ENCODE results near the gene MTR. TPM values are rescaled to one million over a fixed set of nuclear protein-coding genes. Genes with fewer than 3 reads are reported as not detected.

The MTR gene
- total and polyA plus RNA-seq, 2 experiments from 2014 or later: 17.2 to 25.9 TPM

GRCh38 chr1:236779312-236779711 lies 15.8 kb upstream of the MTR start:
- Histone ChIP-seq H3K9ac (no peak overlapping the region), H3K27me3 (replicated peaks; ENCODE audit: insufficient read depth) (no peaks in the 10 kb centered on the region), H3K4me3 (no peak overlapping the region), H3K9me3 (ENCODE audit: low read depth) (no peaks in the 10 kb centered on the region), H3K27ac (no peak overlapping the region), H3K9me2 (ENCODE audit: insufficient read depth) (no peaks in the 10 kb centered on the region), H3K4me2 (ENCODE audit: unreplicated experiment) (no peak overlapping the region), H4K20me1 (ENCODE audit: insufficient read depth) (no peaks in the 10 kb centered on the region), H3K4me1 (ENCODE audit: insufficient read depth) (no peaks in the 10 kb centered on the region), H3K79me2 (ENCODE audit: insufficient read depth) (no peaks in the 10 kb centered on the region), H2AFZ (no peak overlapping the region), H3F3A (ENCODE audit: insufficient read depth) (no peaks in the 10 kb centered on the region), H3K36me3 (ENCODE audit: low read depth) (no peaks in the 10 kb centered on the region)
- no peak for DNase-seq
- no peak for TF ChIP-seq EZH2phosphoT487 (IDR thresholded peaks at IDR 0.05; ENCODE audit: insufficient read depth, low read depth)
- no peak for TF ChIP-seq EZH2 (IDR thresholded peaks at IDR 0.05; ENCODE audit: insufficient read depth, poor library complexity, severe bottlenecking)
- 12 to 18% methylated on average over 2 of the region's 2 CpGs for WGBS, 2 experiments (ENCODE audit: low coverage in 1 of 2, low lambda C conversion rate in 2 of 2, missing lambda C conversion rate in 2 of 2)
- in situ Hi-C loops (cut with MboI): no loop called here

GRCh38 chr1:236785477-236785876 lies 9.6 kb upstream of the MTR start:
- no peak for TF ChIP-seq EZH2phosphoT487 (IDR thresholded peaks at IDR 0.05; ENCODE audit: insufficient read depth, low read depth)
- no peak for TF ChIP-seq EZH2 (IDR thresholded peaks at IDR 0.05; ENCODE audit: insufficient read depth, poor library complexity, severe bottlenecking)
- DNase-seq: no peak
- Histone ChIP-seq H4K20me1 (ENCODE audit: insufficient read depth) (no peaks in the 10 kb centered on the region), H2AFZ (no peak overlapping the region), H3F3A (ENCODE audit: insufficient read depth) (no peaks in the 10 kb centered on the region), H3K27me3 (replicated peaks; ENCODE audit: insufficient read depth) (no peaks in the 10 kb centered on the region), H3K9me2 (ENCODE audit: insufficient read depth) (no peaks in the 10 kb centered on the region), H3K27ac (no peak overlapping the region), H3K4me2 (ENCODE audit: unreplicated experiment) (no peak overlapping the region), H3K4me3 (no peak overlapping the region), H3K4me1 (ENCODE audit: insufficient read depth) (no peaks in the 10 kb centered on the region), H3K9ac (no peak overlapping the region), H3K36me3 (ENCODE audit: low read depth) (no peaks in the 10 kb centered on the region), H3K79me2 (ENCODE audit: insufficient read depth) (no peaks in the 10 kb centered on the region), H3K9me3 (ENCODE audit: low read depth) (no peaks in the 10 kb centered on the region)
- in situ Hi-C loops (cut with MboI): no loop called here
- WGBS, 2 experiments (ENCODE audit: low coverage in 1 of 2, low lambda C conversion rate in 2 of 2, missing lambda C conversion rate in 2 of 2): 7 to 30% methylated on average over 2 of the region's 2 CpGs

- no peak for DNase-seq
- Histone ChIP-seq H3K9ac (no peak overlapping the region), H4K20me1 (ENCODE audit: insufficient read depth) (no peaks in the 10 kb centered on the region), H3K27ac (no peak overlapping the region), H3K9me3 (ENCODE audit: low read depth) (no peaks in the 10 kb centered on the region), H2AFZ (no peak overlapping the region), H3K4me3 (no peak overlapping the region), H3K9me2 (ENCODE audit: insufficient read depth) (no peaks in the 10 kb centered on the region), H3K4me1 (ENCODE audit: insufficient read depth) (no peaks in the 10 kb centered on the region), H3K79me2 (ENCODE audit: insufficient read depth) (no peaks in the 10 kb centered on the region), H3K4me2 (ENCODE audit: unreplicated experiment) (no peak overlapping the region), H3K27me3 (replicated peaks; ENCODE audit: insufficient read depth) (no peaks in the 10 kb centered on the region), H3K36me3 (ENCODE audit: low read depth) (no peaks in the 10 kb centered on the region), H3F3A (ENCODE audit: insufficient read depth) (no peaks in the 10 kb centered on the region)
- WGBS, 2 experiments (ENCODE audit: low coverage in 1 of 2, low lambda C conversion rate in 2 of 2, missing lambda C conversion rate in 2 of 2): 64 to 76% methylated on average over 15 to 16 of the region's 16 CpGs
- in situ Hi-C loops (cut with MboI): no loop called here
- no peak for TF ChIP-seq EZH2phosphoT487 (IDR thresholded peaks at IDR 0.05; ENCODE audit: insufficient read depth, low read depth)
- TF ChIP-seq EZH2 (IDR thresholded peaks at IDR 0.05; ENCODE audit: insufficient read depth, poor library complexity, severe bottlenecking): no peak
These were observed 8.6 kb upstream of the MTR start for GRCh38 chr1:236786453-236786852.

GRCh38 chr1:236794585-236795034 lies 482 bp upstream of the MTR start:
- Histone ChIP-seq H3K4me1 (ENCODE audit: insufficient read depth) (peaks cover 6% of the 10 kb centered on the region), H2AFZ (peak overlapping the region; percentile 93), H4K20me1 (ENCODE audit: insufficient read depth) (no peaks in the 10 kb centered on the region), H3K9me2 (ENCODE audit: insufficient read depth) (no peaks in the 10 kb centered on the region), H3K4me2 (ENCODE audit: unreplicated experiment) (peak overlapping the region; percentile 78), H3K36me3 (ENCODE audit: low read depth) (no peaks in the 10 kb centered on the region), H3K4me3 (peak overlapping the region; percentile 88), H3K79me2 (ENCODE audit: insufficient read depth) (peaks cover 42% of the 10 kb centered on the region), H3K27me3 (replicated peaks; ENCODE audit: insufficient read depth) (no peaks in the 10 kb centered on the region), H3K27ac (peak overlapping the region; percentile 30; the same call in 1 of the 2 replicates), H3K9me3 (ENCODE audit: low read depth) (no peaks in the 10 kb centered on the region), H3F3A (ENCODE audit: insufficient read depth) (no peaks in the 10 kb centered on the region), H3K9ac (peak overlapping the region; percentile 60)
- in situ Hi-C loops (cut with MboI): no loop called here
- 22 to 23% methylated on average over 11 of the region's 11 CpGs for WGBS, 2 experiments (ENCODE audit: low coverage in 1 of 2, low lambda C conversion rate in 2 of 2, missing lambda C conversion rate in 2 of 2)
- TF ChIP-seq EZH2 (IDR thresholded peaks at IDR 0.05; ENCODE audit: insufficient read depth, poor library complexity, severe bottlenecking) (no peak), EZH2phosphoT487 (IDR thresholded peaks at IDR 0.05; ENCODE audit: insufficient read depth, low read depth) (no peak)
- no peak for DNase-seq
